H1 (cell line): Measurements from ENCODE around the gene SS18L1. TPM values are rescaled to one million over a fixed set of nuclear protein-coding genes. Genes with fewer than 3 reads are reported as not detected.

ENCODE experiments used
- CTCF ChIA-PET: fragments of 300-600 bp; sonication (Branson Sonifier 250); formaldehyde crosslinking; loops from one replicate; lab custom pipeline; 2021; ENCODE audit not compliant: partially characterized antibody; lab: Charles Lee
- POLR2A ChIA-PET: fragments of 300-600 bp; sonication (Branson Sonifier 250); formaldehyde crosslinking; loops from one replicate; lab custom pipeline; 2021; ENCODE audit warnings: inconsistent platforms; ENCODE audit not compliant: partially characterized antibody; lab: Charles Lee
- DNase-seq, 2 experiments: peaks; one replicate each; pipeline versions ENCODE4 v3.0.0 to v3.0.0-alpha.2; 2010 to 2022; ENCODE audit warnings: low spot score in 2 of 2, low read depth in 1 of 2, mixed read lengths in 1 of 2
- FAIRE-seq: peaks from 2 replicates; lab custom pipeline; 2011; peaks lifted over from hg19 to GRCh38; lab: Jason Lieb, UNC
- H2AFZ ChIP-seq: 2 replicates; pipeline ENCODE4 v1.8.1; 2012; ENCODE audit warnings: low read length, inconsistent platforms
- H2AK5ac ChIP-seq: 2 replicates; pipeline ENCODE4 v1.6.1; 2013; ENCODE audit warnings: low read depth, low read length
- H2BK120ac ChIP-seq: replicated peaks from 2 replicates; pipeline ENCODE3; 2013; ENCODE audit warnings: low read depth, low read length, inconsistent platforms
- H2BK12ac ChIP-seq: 2 replicates; pipeline ENCODE4 v1.6.1; 2013; ENCODE audit warnings: low read depth, low read length
- H2BK15ac ChIP-seq: 2 replicates; pipeline ENCODE4 v1.6.1; 2013; ENCODE audit warnings: low read length
- H2BK20ac ChIP-seq: 2 replicates; pipeline ENCODE4 v1.6.1; 2013; ENCODE audit warnings: low read length
- H2BK5ac ChIP-seq: 2 replicates; pipeline ENCODE4 v1.6.1; 2013; ENCODE audit warnings: low read depth, low read length
- H3K14ac ChIP-seq: 2 replicates; pipeline ENCODE4 v1.6.1; 2013; ENCODE audit warnings: inconsistent platforms; ENCODE audit not compliant: insufficient read length
- H3K18ac ChIP-seq: 2 replicates; pipeline ENCODE4 v1.6.1; 2013; ENCODE audit warnings: low read length; ENCODE audit errors: extremely low read depth
- H3K23ac ChIP-seq: 2 replicates; pipeline ENCODE4 v1.6.1; 2013; ENCODE audit warnings: inconsistent platforms; ENCODE audit not compliant: insufficient read length
- H3K23me2 ChIP-seq: 2 replicates; pipeline ENCODE4 v1.6.1; 2013; ENCODE audit warnings: low read depth, low read length
- H3K27ac ChIP-seq: 2 replicates; pipeline ENCODE4 v1.6.1; 2011; ENCODE audit warnings: low read depth, low read length, inconsistent platforms
- H3K27me3 ChIP-seq, 4 experiments: replicated peaks in 1 of 4; 1 replicate in 1 of 4; 2 replicates in 3 of 4; pipeline versions ENCODE4 v1.6.1 to v1.8.1; 2011 to 2013; ENCODE audit warnings: low read length in 3 of 4, mild to moderate bottlenecking in 3 of 4, inconsistent platforms in 2 of 4, mixed read lengths in 2 of 4, moderate library complexity in 1 of 4; ENCODE audit not compliant: control insufficient read depth in 3 of 4, insufficient read depth in 3 of 4; ENCODE audit errors: extremely low read depth in 1 of 4
- H3K36me3 ChIP-seq, 4 experiments: 2 replicates each; pipeline versions ENCODE4 v1.6.1 to v1.8.1; 2011 to 2013; ENCODE audit warnings: mild to moderate bottlenecking in 4 of 4, low read length in 3 of 4, moderate library complexity in 2 of 4, control low read depth in 1 of 4, inconsistent platforms in 1 of 4; ENCODE audit not compliant: insufficient read depth in 4 of 4, control insufficient read depth in 2 of 4
- H3K4ac ChIP-seq: replicated peaks from 2 replicates; pipeline ENCODE3; 2013; ENCODE audit warnings: low read length, low read depth, mixed read lengths, inconsistent platforms; ENCODE audit not compliant: insufficient read length
- H3K4me1 ChIP-seq, 4 experiments: replicated peaks in 1 of 4; 1 replicate in 1 of 4; 2 replicates in 3 of 4; pipeline versions ENCODE4 v1.6.1 to v1.8.1; 2011 to 2013; ENCODE audit warnings: low read length in 3 of 4, inconsistent platforms in 2 of 4, mixed read lengths in 1 of 4; ENCODE audit not compliant: insufficient read depth in 4 of 4, control insufficient read depth in 3 of 4
- H3K4me2 ChIP-seq, 2 experiments: 2 replicates each; pipeline versions ENCODE4 v1.6.1 to v1.8.1; 2011 to 2013; ENCODE audit warnings: low read depth in 2 of 2, low read length in 2 of 2, control low read depth in 1 of 2, inconsistent platforms in 1 of 2, mild to moderate bottlenecking in 1 of 2; ENCODE audit not compliant: insufficient read depth in 1 of 2
- H3K4me3 ChIP-seq, 4 experiments: fragments of 200-600, 300-600 bp in 1 of 4; sonication (generic), shearing (Covaris generic), sonication (Bioruptor Twin) in 1 of 4; 2 replicates each; pipeline versions ENCODE4 v1.5.1 to v1.8.1; 2011 to 2016; ENCODE audit warnings: low read length in 4 of 4, low read depth in 3 of 4, control low read depth in 2 of 4, inconsistent platforms in 2 of 4, mild to moderate bottlenecking in 2 of 4, mixed read lengths in 1 of 4, moderate library complexity in 1 of 4; ENCODE audit not compliant: insufficient read depth in 2 of 4; ENCODE audit errors: extremely low read depth in 1 of 4
- H3K56ac ChIP-seq: replicated peaks from 2 replicates; pipeline ENCODE3; 2013; ENCODE audit warnings: low read depth, mild to moderate bottlenecking, mixed read lengths, low read length, inconsistent platforms; ENCODE audit not compliant: insufficient read length
- H3K79me1 ChIP-seq: 2 replicates; pipeline ENCODE4 v1.6.1; 2013; ENCODE audit warnings: low read depth, low read length, control low read depth
- H3K79me2 ChIP-seq, 2 experiments: 2 replicates each; pipeline versions ENCODE4 v1.6.1 to v1.8.1; 2012 to 2013; ENCODE audit warnings: low read length in 2 of 2, mild to moderate bottlenecking in 2 of 2, inconsistent platforms in 1 of 2; ENCODE audit not compliant: insufficient read depth in 2 of 2, control insufficient read depth in 1 of 2
- H3K9ac ChIP-seq, 4 experiments: replicated peaks in 1 of 4; 1 replicate in 1 of 4; 2 replicates in 3 of 4; pipeline versions ENCODE4 v1.6.1 to v1.8.1; 2011 to 2013; ENCODE audit warnings: low read depth in 3 of 4, low read length in 3 of 4, control low read depth in 2 of 4, mild to moderate bottlenecking in 2 of 4, moderate library complexity in 2 of 4, inconsistent platforms in 1 of 4; ENCODE audit errors: extremely low read depth in 1 of 4
- H3K9me3 ChIP-seq, 2 experiments: 2 replicates each; pipeline versions ENCODE4 v1.6.1 to v1.8.1; 2012 to 2013; ENCODE audit warnings: mild to moderate bottlenecking in 2 of 2, moderate library complexity in 2 of 2, control low read depth in 1 of 2, inconsistent platforms in 1 of 2, low read depth in 1 of 2, low read length in 1 of 2, mixed read lengths in 1 of 2; ENCODE audit not compliant: insufficient read depth in 2 of 2
- H4K20me1 ChIP-seq, 2 experiments: replicated peaks in 1 of 2; 2 replicates each; pipeline versions ENCODE3 to v1.8.1; 2011 to 2013; ENCODE audit warnings: inconsistent platforms in 2 of 2, low read length in 2 of 2, mild to moderate bottlenecking in 1 of 2; ENCODE audit not compliant: insufficient read depth in 2 of 2, control insufficient read depth in 1 of 2
- H4K5ac ChIP-seq: 2 replicates; pipeline ENCODE4 v1.6.1; 2013; ENCODE audit warnings: low read length, low read depth, mixed read lengths, inconsistent platforms; ENCODE audit not compliant: insufficient read length
- H4K8ac ChIP-seq: 2 replicates; pipeline ENCODE4 v1.8.0; 2013; ENCODE audit warnings: mild to moderate bottlenecking, moderate library complexity, low read length, inconsistent platforms; ENCODE audit not compliant: insufficient read depth; ENCODE audit errors: extremely low read depth
- H4K91ac ChIP-seq: replicated peaks from 2 replicates; pipeline ENCODE3; 2013; ENCODE audit warnings: low read length, mixed read lengths, inconsistent platforms; ENCODE audit not compliant: insufficient read length
- CTCF ChIP-seq, 3 experiments: IDR thresholded peaks; 1 replicate in 2 of 3; 2 replicates in 1 of 3; pipeline versions ENCODE4 v1.5.1 to v1.6.1; 2011; ENCODE audit warnings: low read length in 3 of 3, mild to moderate bottlenecking in 3 of 3, inconsistent platforms in 2 of 3, low read depth in 1 of 3, moderate library complexity in 1 of 3; ENCODE audit not compliant: insufficient read depth in 1 of 3; ENCODE audit errors: control extremely low read depth in 1 of 3
- RAD21 ChIP-seq, 2 experiments: IDR thresholded peaks in 1 of 2; conservative IDR thresholded peaks in 1 of 2; 2 replicates each; pipeline ENCODE4 v1.6.1; 2011; ENCODE audit warnings: low read depth in 2 of 2, low read length in 2 of 2, improper control_type of control experiment in 1 of 2, inconsistent platforms in 1 of 2, mild to moderate bottlenecking in 1 of 2, moderate library complexity in 1 of 2
- SP2 ChIP-seq: IDR thresholded peaks from 2 replicates; pipeline ENCODE4 v1.6.1; 2012; ENCODE audit warnings: mild to moderate bottlenecking, low read length, inconsistent platforms
- WGBS, 2 experiments: shearing (Covaris generic) in 1 of 2; methylation state at CpG; one replicate each; pipeline versions ENCODE4 v1.1.6 to v1.1.7; 2013 to 2015; ENCODE audit warnings: low lambda C conversion rate in 2 of 2, mixed read lengths in 2 of 2, inconsistent platforms in 1 of 2, low coverage in 1 of 2, missing lambda C conversion rate in 1 of 2; ENCODE audit not compliant: insufficient replicate concordance in 2 of 2, insufficient coverage in 1 of 2, insufficient read length in 1 of 2; ENCODE audit errors: extremely low coverage in 1 of 2, missing lambda C conversion rate in 1 of 2; 5-methylcytosine and 5-hydroxymethylcytosine counted together
- polyA plus RNA-seq, 7 experiments: library from polyadenylated mRNA; depleted of rRNA in 3 of 7; stranded (reverse) in 5 of 7; unstranded in 2 of 7; fragments of >200 nt in 5 of 7; fragments of 200-250 nt in 2 of 7; gene quantifications; 1 replicate in 5 of 7; 2 replicates in 1 of 7; 4 replicates in 1 of 7; pipeline versions ENCODE4 v1.2.1 to v1.2.3, GENCODE V29; 2011 to 2013; ENCODE audit warnings: missing spikeins in 2 of 7, mixed read lengths in 2 of 7
- total RNA-seq: library from RNA; stranded (reverse); fragmentation: NEBNext Ultra II Directional; extraction: Animal tissue kit (Norgen Biotek cat#: 25700); gene quantifications from 2 replicates; pipeline ENCODE4 v1.2.1, GENCODE V29; 2021

The SS18L1 gene
- total and polyA plus RNA-seq, 2 of the 8 experiments (the other 6 are each of a cell fraction or from before 2014, with no cell fraction given): 28.4 to 29.7 TPM

DNA sequence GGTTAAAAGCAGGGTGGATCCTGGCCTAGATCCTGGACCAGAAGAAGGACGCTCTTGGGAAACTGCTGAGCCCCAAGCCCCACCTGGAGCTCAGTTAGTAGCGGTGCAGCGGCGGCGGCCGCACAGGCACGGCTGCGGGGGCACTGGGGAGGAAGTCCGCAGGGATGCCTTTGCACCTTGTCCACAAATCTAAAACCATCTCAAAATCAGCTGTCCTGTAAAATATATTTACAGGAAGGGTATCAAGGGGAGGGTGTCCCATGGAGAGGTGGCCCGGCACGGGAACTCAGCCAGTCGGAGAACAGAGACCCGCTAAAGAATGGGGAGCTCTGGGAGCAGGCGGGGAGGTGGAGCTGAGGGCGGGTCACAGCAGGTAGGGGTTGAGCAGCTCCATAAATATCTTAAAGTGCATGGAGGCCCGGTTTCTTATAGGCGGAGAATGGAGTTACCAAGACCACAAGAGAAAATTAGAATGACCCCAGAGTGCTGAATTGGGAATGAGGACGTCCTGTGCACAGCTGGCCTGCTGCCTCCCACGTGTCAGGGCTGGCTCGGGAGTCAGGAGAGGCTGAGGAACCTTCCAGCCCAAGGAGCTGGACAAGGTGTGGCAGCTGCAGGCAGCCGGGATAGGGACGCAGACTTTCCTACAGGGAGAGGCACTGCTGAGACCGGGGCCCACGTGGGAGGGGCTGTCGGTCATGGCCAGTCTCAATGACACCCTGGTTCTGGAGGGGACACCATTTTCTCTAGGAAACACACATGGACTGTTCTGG, 47.3 kb downstream of the SS18L1 start:
- no peak for FAIRE-seq
- H3K27ac ChIP-seq: no peak overlapping the region
- CTCF ChIA-PET: interaction anchor here (0.8 to 2.7 kb wide), 9 partner anchors 15 to 185 kb away, joined by 3 to 9 read pairs (median 4); no protein-coding TSS in a partner anchor

More for the DNA sequence above, 47.3 kb downstream of the SS18L1 start:
- POLR2A ChIA-PET: interaction anchor here (1.1 to 1.3 kb wide), 3 partner anchors 8 to 49 kb away, joined by 3 to 4 read pairs (median 4); partner anchors contain the start of gene MTG2
- DNase-seq: no peak
- Histone ChIP-seq H2BK20ac (no peak overlapping the region), H4K8ac (peak overlapping the region; percentile 84; the same call in 1 of the 2 replicates), H2BK5ac (no peak overlapping the region), H3K79me1 (peaks cover 4% of the 10 kb centered on the region; the same call in 1 of the 2 replicates), H3K23me2 (no peaks in the 10 kb centered on the region), H3K23ac (no peak overlapping the region), H4K91ac (no peak overlapping the region), H3K56ac (no peak overlapping the region), H3K9me3 (no peaks in the 10 kb centered on the region), H4K5ac (no peak overlapping the region), H3K14ac (no peak overlapping the region), H2BK120ac (no peak overlapping the region), H3K79me2 (peaks cover 0 to 17% of the 10 kb centered on the region in 2 experiments; a peak in 1 of 4 replicates), H3K9ac (no peak overlapping the region), H3K36me3 (no peaks in the 10 kb centered on the region; a peak in 1 of 8 replicates), H3K4me1 (no peaks in the 10 kb centered on the region), H3K27me3 (no peaks in the 10 kb centered on the region), H2AK5ac (no peak overlapping the region), H3K4me3 (no peak overlapping the region), H4K20me1 (peaks cover 5% of the 10 kb centered on the region in 2 experiments), H3K4me2 (no peak overlapping the region), H3K4ac (no peak overlapping the region), H2AFZ (no peak overlapping the region), H2BK12ac (no peak overlapping the region), H2BK15ac (no peak overlapping the region), H3K18ac (no peak overlapping the region)
- TF ChIP-seq RAD21 (IDR thresholded peaks at IDR 0.05 in 1 of 2, conservative IDR thresholded peaks at IDR 0.05 in 1 of 2; ENCODE audit: low read depth in 2 of 2, low read length in 2 of 2) (peak; percentile 26 to 38; a peak in 2 of 4 replicates), CTCF (IDR thresholded peaks at IDR 0.05; ENCODE audit: control extremely low read depth in 1 of 3, insufficient read depth in 1 of 3, low read depth in 1 of 3, low read length in 3 of 3) (peak in 2 of 3 experiments; percentile 1 to 5; a peak in 2 of 4 replicates), SP2 (no peak)
- WGBS, 2 experiments: 92% methylated on average over 25 of the region's 25 CpGs; no CpG with 5 or more reads in 1 of the 2 experiments
